ENCODE data around the gene IL6ST. TPM values are rescaled to one million over a fixed set of nuclear protein-coding genes. Genes with fewer than 3 reads are reported as not detected.

Gene IL6ST
- total and polyA plus RNA-seq, 9 donors: 45.9 to 406 (median 169) TPM

DNA sequence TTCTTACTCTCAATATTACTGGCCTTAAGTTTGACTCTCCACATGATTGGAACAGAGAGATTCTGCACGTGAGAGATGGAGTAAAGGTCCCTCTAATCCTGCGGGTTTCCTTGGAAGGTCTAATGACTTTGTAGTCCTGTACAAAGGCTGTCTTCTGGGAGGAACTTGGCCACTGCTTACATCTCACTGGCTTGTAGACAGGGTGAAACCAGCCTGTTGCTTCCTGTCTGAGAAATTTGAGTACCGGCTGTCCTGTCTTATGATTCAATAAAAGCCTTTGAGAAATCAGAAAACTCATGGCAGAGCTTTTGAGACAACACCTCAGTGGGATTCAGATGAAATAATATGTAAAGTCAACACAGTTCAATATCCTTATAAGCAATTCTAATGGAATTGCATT is 100.6 kb downstream of the IL6ST start:
- Histone ChIP-seq H3K9me3 (no peaks in the 10 kb centered on the region), H3K36me3 (no peaks in the 10 kb centered on the region), H3K4me3 (no peak overlapping the region), H3K4me1 (ENCODE audit: insufficient read depth) (peaks cover 7% of the 10 kb centered on the region), H3K27me3 (no peaks in the 10 kb centered on the region), H3K27ac (no peak overlapping the region)
- no peak for DNase-seq
- WGBS, 3 donors: 68 to 78% (median 75%) methylated on average over 3 of the region's 3 CpGs
- TF ChIP-seq, protein P1, sequence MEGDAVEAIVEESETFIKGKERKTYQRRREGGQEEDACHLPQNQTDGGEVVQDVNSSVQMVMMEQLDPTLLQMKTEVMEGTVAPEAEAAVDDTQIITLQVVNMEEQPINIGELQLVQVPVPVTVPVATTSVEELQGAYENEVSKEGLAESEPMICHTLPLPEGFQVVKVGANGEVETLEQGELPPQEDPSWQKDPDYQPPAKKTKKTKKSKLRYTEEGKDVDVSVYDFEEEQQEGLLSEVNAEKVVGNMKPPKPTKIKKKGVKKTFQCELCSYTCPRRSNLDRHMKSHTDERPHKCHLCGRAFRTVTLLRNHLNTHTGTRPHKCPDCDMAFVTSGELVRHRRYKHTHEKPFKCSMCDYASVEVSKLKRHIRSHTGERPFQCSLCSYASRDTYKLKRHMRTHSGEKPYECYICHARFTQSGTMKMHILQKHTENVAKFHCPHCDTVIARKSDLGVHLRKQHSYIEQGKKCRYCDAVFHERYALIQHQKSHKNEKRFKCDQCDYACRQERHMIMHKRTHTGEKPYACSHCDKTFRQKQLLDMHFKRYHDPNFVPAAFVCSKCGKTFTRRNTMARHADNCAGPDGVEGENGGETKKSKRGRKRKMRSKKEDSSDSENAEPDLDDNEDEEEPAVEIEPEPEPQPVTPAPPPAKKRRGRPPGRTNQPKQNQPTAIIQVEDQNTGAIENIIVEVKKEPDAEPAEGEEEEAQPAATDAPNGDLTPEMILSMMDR (IDR thresholded peaks at IDR 0.05): no peak
- TF ChIP-seq EP300 (IDR thresholded peaks at IDR 0.05): no peak
- TF ChIP-seq POLR2A (IDR thresholded peaks at IDR 0.05): no peak
- intact Hi-C loops (cut with DNase I): no loop called here

DNA sequence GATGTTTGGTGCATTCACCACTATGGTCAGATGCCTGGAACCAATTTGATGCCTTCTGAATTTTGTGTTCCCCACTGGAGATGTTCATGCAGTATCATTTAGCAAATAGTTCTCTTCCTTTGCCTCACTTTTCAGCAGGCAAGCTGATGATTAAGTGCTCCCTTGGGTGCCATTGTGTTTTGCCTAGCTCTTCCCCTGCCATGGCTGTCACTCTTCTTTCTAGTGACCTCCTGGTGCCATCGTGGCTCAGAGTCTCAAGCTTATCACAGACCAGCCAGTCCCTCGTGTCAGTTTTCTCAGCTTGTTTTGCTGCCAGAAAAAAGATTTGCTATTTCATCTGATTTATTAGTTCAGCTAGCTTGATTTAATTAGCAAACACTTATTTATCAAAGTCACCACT is 102.3 kb downstream of the IL6ST start:
- no peak for TF ChIP-seq EP300 (IDR thresholded peaks at IDR 0.05)
- no peak for DNase-seq
- 33 to 49% (median 33%) methylated on average over 2 of the region's 2 CpGs for WGBS, 3 donors
- no peaks in the 10 kb centered on the region for H3K27me3 ChIP-seq
- H3K4me1 ChIP-seq (ENCODE audit: insufficient read depth): peaks cover 2% of the 10 kb centered on the region
- H3K9me3 ChIP-seq: no peaks in the 10 kb centered on the region
- H3K36me3 ChIP-seq: no peaks in the 10 kb centered on the region
- H3K27ac ChIP-seq: no peak overlapping the region
- H3K4me3 ChIP-seq: no peak overlapping the region
- intact Hi-C loops (cut with DNase I): no loop called here

DNA sequence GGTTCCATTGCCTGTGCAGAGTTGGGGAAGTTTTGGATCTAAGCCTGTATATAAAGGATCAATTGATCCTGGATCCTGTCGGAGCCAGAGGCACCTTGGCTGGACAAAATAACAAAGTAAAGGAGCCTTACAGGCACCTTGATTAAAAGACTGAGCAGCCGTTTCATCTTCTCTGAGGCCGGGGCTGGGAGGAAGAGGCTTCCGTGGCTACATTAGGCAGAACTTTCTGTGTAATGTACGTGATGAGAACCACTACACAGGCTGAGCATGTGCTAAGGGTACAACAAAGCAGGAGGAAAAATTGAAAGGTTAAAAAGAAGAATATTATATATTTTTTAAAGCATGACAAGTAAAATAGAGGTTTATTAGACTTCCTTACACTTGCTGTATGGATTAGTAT is 106.6 kb downstream of the IL6ST start:
- H3K36me3 ChIP-seq: no peaks in the 10 kb centered on the region
- H3K9me3 ChIP-seq: no peaks in the 10 kb centered on the region
- 86 to 88% (median 86%) methylated on average over 5 of the region's 5 CpGs for WGBS, 3 donors
- H3K4me1 ChIP-seq (ENCODE audit: insufficient read depth): no peaks in the 10 kb centered on the region
- intact Hi-C loops (cut with DNase I): no loop called here
- no peaks in the 10 kb centered on the region for H3K27me3 ChIP-seq
- DNase-seq: no peak
- H3K4me3 ChIP-seq: no peak overlapping the region
- H3K27ac ChIP-seq: no peak overlapping the region
- TF ChIP-seq EP300 (IDR thresholded peaks at IDR 0.05) (no peak), POLR2A (IDR thresholded peaks at IDR 0.05) (no peak)
- TF ChIP-seq, protein P1 (IDR thresholded peaks at IDR 0.05): no peak

DNA sequence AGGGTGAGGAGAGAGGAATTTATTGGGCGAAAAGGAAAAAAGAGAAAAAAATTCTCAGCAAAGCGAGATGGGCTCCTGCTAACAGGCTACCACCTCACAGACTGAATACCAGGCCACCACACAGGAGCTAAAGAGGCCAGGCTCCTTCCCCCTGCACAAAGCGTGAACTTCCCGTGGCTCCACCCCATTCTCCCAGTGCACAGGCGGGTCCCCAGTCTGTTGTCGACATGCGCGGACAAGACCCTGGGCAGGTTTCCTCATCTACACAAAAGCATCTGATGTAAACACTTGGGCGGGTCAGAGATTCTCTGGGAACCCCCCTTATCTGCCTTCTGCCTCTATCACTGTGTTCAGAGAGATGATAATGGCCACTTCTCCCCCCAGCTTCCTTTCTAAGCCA is 109.4 kb downstream of the IL6ST start:
- Histone ChIP-seq H3K27me3 (no peaks in the 10 kb centered on the region), H3K4me1 (ENCODE audit: insufficient read depth) (no peaks in the 10 kb centered on the region), H3K4me3 (no peak overlapping the region), H3K9me3 (no peaks in the 10 kb centered on the region), H3K36me3 (no peaks in the 10 kb centered on the region), H3K27ac (no peak overlapping the region)
- no peak for DNase-seq
- TF ChIP-seq POLR2A (IDR thresholded peaks at IDR 0.05) (no peak), EP300 (IDR thresholded peaks at IDR 0.05) (no peak)
- TF ChIP-seq, protein P1 (IDR thresholded peaks at IDR 0.05): no peak
- 86 to 91% (median 90%) methylated on average over 9 of the region's 9 CpGs for WGBS, 3 donors
- intact Hi-C loops (cut with DNase I): no loop called here

Small RNAs within 50 kb of the gene (small RNA-seq; reads per million reads assigned to genes)
- gene AC016596.1: not detected
- not detected for gene RF01210

Other genes with a start within 250 kb of the IL6ST start
- under 1 TPM in 5 of 7 donors, not detected in 2; 0.15 to 0.67 (median 0.24) TPM for gene IL31RA, start 143.6 kb downstream of the IL6ST start, total RNA-seq
- under 1 TPM; 0.17 to 0.42 TPM for gene IL31RA, start 143.6 kb downstream of the IL6ST start, polyA plus RNA-seq
- gene ANKRD55, start 238.4 kb upstream of the IL6ST start, total RNA-seq: under 1 TPM in 1 of 7 donors, not detected in 6; 0.25 TPM
- gene ANKRD55, start 238.4 kb upstream of the IL6ST start, polyA plus RNA-seq: under 1 TPM; 0.05 to 0.23 TPM